Measurements from ENCODE around the gene DACH1. TPM values are rescaled to one million over a fixed set of nuclear protein-coding genes. Genes with fewer than 3 reads are reported as not detected.

The DACH1 gene
- 6.6 and 7.7 TPM in 2 replicates for total RNA-seq

DNA sequence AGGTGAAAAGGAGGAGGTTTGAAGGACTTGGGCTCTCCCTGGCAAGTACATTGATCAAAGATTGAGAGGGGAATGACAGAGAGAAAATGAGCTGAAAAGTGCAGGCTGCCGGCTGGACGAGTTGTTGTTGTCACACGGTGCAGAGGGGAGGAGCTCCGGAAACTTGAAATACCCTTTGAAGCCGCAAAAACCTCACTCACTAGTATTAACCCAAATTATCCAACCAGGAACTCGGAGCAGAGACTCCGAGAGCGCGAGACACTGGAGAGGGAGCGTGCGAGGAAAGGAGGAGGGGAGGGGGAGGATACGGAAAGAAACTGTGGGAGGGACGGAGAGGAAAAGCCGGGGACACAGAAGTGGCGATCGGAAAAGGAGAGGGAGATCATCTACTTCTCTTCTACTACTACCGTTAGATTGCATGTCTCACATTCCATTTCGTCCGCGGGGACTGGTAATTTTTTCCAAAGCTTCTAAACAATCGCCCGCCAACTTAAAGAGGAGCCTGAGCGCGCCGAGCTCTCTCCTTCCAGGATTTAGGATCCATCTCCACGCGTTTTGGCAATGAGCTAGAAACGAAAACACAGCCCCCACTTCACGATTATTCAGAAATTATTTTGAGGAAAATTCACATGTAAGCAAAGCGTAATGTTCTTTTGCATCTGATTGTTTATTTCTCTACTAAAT, at the start of gene DACH1:
Gene DACH1 (minus strand): TSS at position 74 of the 684 bp plus-strand sequence.

Measured in bladder microvascular endothelial cell (primary cell).